GM13977 (cell line): ENCODE results near the gene AGPAT3.
A peak's percentile ranks its signal among the peaks of the same experiment; 100 is the strongest.

Experiments used
- DNase-seq: peaks from one replicate; pipeline ENCODE4 v3.0.0; 2012; ENCODE audit warnings: low spot score
- CTCF ChIP-seq: IDR thresholded peaks from 2 replicates; pipeline ENCODE4 v1.5.1; 2012; ENCODE audit warnings: mild to moderate bottlenecking, control low read depth; ENCODE audit not compliant: insufficient read depth; ENCODE audit errors: extremely low read depth, missing control alignments
- in situ Hi-C: fragments of 300-500 bp; cut with MboI; formaldehyde crosslinking; loops from one replicate; pipeline ENCODE4 v1.12.0; 2022; ENCODE audit warnings: low sequenced_read_pairs, low pct_unique_long_range_greater_than_20kb, mixed read lengths, inconsistent platforms; ENCODE audit not compliant: unreplicated experiment

The AGPAT3 gene

GRCh38 chr21:43859747-43860214 lies 5.2 kb upstream of the AGPAT3 start:
- in situ Hi-C loops = no loop called here
- DNase-seq = no peak

GRCh38 chr21:43861706-43862105 lies 3.3 kb upstream of the AGPAT3 start:
- no peak for DNase-seq
- in situ Hi-C loops = no loop called here
- TF ChIP-seq CTCF = no peak

More at GRCh38 chr21:43859747-43860214, 5.2 kb upstream of the AGPAT3 start:
- no peak for TF ChIP-seq CTCF

GRCh38 chr21:43864313-43864961 lies 586 bp upstream of the AGPAT3 start:
- TF ChIP-seq CTCF = peak; percentile 11
- in situ Hi-C loops = no loop called here
- DNase-seq = peak; percentile 72

GRCh38 chr21:43865540-43866259 lies 677 bp downstream of the AGPAT3 start:
- in situ Hi-C loops = no loop called here
- peak; percentile 78 for DNase-seq
- TF ChIP-seq CTCF = no peak

GRCh38 chr21:43866260-43866629 lies 1.2 kb downstream of the AGPAT3 start:
- DNase-seq = peak; percentile 84
- no peak for TF ChIP-seq CTCF
- in situ Hi-C loops = no loop called here

- in situ Hi-C loops = no loop called here
- no peak for TF ChIP-seq CTCF
- peak; percentile 82 for DNase-seq
Measured at GRCh38 chr21:43866659-43867331, 1.8 kb downstream of the AGPAT3 start.
